ENCODE results near the gene FOXN1. TPM values are rescaled to one million over a fixed set of nuclear protein-coding genes. Genes with fewer than 3 reads are reported as not detected.

The FOXN1 gene
- total and polyA plus RNA-seq, 10 of the 15 experiments (the other 5 are each of a cell fraction or from before 2014, with no cell fraction given) = not detected

DNA sequence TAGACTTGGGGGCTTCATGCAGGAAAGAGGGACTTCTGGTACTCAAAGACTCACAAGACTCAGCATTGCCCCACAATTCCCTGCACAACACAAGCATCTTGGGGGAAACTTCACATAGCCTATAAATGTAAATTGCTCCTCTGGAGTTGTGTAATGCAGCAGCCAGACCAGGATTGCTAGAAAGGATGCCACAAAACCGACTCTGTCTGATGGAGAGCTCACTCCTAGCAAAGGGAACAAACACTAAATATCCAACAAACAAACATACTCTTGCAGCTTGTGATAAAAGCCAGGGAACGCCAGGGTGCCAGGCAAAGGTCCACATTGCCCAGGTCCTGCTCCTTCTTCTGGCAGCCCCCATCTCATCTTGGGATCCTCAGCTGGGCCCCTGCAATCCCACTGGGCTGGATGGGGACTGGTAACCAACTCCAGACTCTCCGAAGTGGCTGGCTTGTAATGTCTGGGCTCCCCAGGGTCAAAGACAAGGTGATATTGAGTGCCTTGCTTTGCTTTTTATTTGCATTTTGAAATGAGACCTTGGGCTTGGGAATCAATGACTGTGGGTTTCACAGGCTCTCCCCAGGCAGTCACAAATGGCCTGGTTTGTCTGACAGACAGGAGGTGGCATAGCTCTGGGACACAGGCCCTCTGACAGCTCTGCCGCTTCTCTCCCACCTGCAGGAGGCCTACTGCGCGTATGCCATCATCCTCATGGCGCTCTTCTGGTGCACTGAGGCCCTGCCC, 17.4 kb upstream of the FOXN1 start:
- Histone ChIP-seq H3K36me3 (ENCODE audit: control insufficient read depth in 2 of 2, insufficient read depth in 2 of 2, low read length in 1 of 2) (no peaks in the 10 kb centered on the region), H3K4me2 (ENCODE audit: control insufficient read depth, insufficient read depth) (no peak overlapping the region), H3K4me3 (no peak overlapping the region), H3K4me1 (ENCODE audit: control insufficient read depth, insufficient read depth, low read length) (peaks cover 22% of the 10 kb centered on the region), H3K9ac (ENCODE audit: control insufficient read depth, insufficient read depth, low read length) (no peak overlapping the region), H3K27ac (ENCODE audit: control insufficient read depth, insufficient read depth) (no peak overlapping the region), H3K27me3 (replicated peaks in 1 of 2; ENCODE audit: control insufficient read depth in 2 of 2, insufficient read depth in 2 of 2, low read length in 1 of 2) (no peaks in the 10 kb centered on the region), H4K20me1 (ENCODE audit: control insufficient read depth, insufficient read depth) (no peaks in the 10 kb centered on the region), H3K9me3 (replicated peaks; ENCODE audit: control insufficient read depth, insufficient read depth, low read length) (peaks cover 2% of the 10 kb centered on the region; the same call in 2 of the 3 replicates), H3K79me2 (ENCODE audit: control insufficient read depth, insufficient read depth, low read length) (no peaks in the 10 kb centered on the region), H2AFZ (ENCODE audit: control insufficient read depth, low read depth, low read length) (no peak overlapping the region)
- POLR2A ChIA-PET = no interaction called here
- no TSS peak for BruUV-seq (replicated peaks)
- DNase-seq (ENCODE audit: low read depth, low spot score) (no peak), ATAC-seq (no peak), FAIRE-seq (no peak)
- intact Hi-C loops (cut with micrococcal nuclease; ENCODE audit: unreplicated experiment) (no loop called here), in situ Hi-C loops (cut with MboI) (no loop called here)
- 62% methylated on average over 7 of the region's 7 CpGs for WGBS (ENCODE audit: insufficient coverage, insufficient replicate concordance, low lambda C conversion rate, missing lambda C conversion rate)
- SMC1A ChIA-PET (ENCODE audit: uncharacterized antibody, unreplicated experiment) = no interaction called here
- RAD21 ChIA-PET (ENCODE audit: unreplicated experiment) = interaction anchor here (1.3 kb wide), 1 partner anchor 39 kb away, joined by 3 read pairs; no protein-coding TSS in a partner anchor
- CTCF ChIA-PET = interaction anchor here (0.9 to 1.1 kb wide), 3 partner anchors 47 to 59 kb away, joined by 3 read pairs; no protein-coding TSS in a partner anchor
- TF ChIP-seq TARDBP (IDR thresholded peaks at IDR 0.05; ENCODE audit: borderline replicate concordance) (no peak), FOXM1 (IDR thresholded peaks at IDR 0.05; ENCODE audit: low read depth, low read length) (no peak), NBN (IDR thresholded peaks at IDR 0.05) (no peak), SP1 (IDR thresholded peaks at IDR 0.05; ENCODE audit: low read depth, low read length) (no peak), SMAD1 (IDR thresholded peaks at IDR 0.05; ENCODE audit: low read depth, partially characterized antibody) (no peak), MEF2A (IDR thresholded peaks at IDR 0.05; ENCODE audit: insufficient read depth, low read depth, low read length) (no peak), SUPT20H (IDR thresholded peaks at IDR 0.05; ENCODE audit: borderline replicate concordance, control insufficient read depth, low read depth, low read length) (no peak), GABPA (IDR thresholded peaks at IDR 0.05; ENCODE audit: low read depth) (no peak), POLR2AphosphoS2 (IDR thresholded peaks at IDR 0.05; ENCODE audit: low read depth, low read length) (no peak), RCOR1 (conservative IDR thresholded peaks at IDR 0.05; ENCODE audit: low read depth, low read length) (no peak), RAD51 (IDR thresholded peaks at IDR 0.05) (no peak), JUNB (IDR thresholded peaks at IDR 0.05) (no peak), BRCA1 (IDR thresholded peaks at IDR 0.05; ENCODE audit: low read depth, low read length) (no peak)
- TF ChIP-seq, protein P1, sequence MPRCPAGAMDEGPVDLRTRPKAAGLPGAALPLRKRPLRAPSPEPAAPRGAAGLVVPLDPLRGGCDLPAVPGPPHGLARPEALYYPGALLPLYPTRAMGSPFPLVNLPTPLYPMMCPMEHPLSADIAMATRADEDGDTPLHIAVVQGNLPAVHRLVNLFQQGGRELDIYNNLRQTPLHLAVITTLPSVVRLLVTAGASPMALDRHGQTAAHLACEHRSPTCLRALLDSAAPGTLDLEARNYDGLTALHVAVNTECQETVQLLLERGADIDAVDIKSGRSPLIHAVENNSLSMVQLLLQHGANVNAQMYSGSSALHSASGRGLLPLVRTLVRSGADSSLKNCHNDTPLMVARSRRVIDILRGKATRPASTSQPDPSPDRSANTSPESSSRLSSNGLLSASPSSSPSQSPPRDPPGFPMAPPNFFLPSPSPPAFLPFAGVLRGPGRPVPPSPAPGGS (IDR thresholded peaks at IDR 0.05; ENCODE audit: borderline replicate concordance, insufficient read depth, low read depth, low read length, poor library complexity, severe bottlenecking) = no peak
- TF ChIP-seq, protein P2, sequence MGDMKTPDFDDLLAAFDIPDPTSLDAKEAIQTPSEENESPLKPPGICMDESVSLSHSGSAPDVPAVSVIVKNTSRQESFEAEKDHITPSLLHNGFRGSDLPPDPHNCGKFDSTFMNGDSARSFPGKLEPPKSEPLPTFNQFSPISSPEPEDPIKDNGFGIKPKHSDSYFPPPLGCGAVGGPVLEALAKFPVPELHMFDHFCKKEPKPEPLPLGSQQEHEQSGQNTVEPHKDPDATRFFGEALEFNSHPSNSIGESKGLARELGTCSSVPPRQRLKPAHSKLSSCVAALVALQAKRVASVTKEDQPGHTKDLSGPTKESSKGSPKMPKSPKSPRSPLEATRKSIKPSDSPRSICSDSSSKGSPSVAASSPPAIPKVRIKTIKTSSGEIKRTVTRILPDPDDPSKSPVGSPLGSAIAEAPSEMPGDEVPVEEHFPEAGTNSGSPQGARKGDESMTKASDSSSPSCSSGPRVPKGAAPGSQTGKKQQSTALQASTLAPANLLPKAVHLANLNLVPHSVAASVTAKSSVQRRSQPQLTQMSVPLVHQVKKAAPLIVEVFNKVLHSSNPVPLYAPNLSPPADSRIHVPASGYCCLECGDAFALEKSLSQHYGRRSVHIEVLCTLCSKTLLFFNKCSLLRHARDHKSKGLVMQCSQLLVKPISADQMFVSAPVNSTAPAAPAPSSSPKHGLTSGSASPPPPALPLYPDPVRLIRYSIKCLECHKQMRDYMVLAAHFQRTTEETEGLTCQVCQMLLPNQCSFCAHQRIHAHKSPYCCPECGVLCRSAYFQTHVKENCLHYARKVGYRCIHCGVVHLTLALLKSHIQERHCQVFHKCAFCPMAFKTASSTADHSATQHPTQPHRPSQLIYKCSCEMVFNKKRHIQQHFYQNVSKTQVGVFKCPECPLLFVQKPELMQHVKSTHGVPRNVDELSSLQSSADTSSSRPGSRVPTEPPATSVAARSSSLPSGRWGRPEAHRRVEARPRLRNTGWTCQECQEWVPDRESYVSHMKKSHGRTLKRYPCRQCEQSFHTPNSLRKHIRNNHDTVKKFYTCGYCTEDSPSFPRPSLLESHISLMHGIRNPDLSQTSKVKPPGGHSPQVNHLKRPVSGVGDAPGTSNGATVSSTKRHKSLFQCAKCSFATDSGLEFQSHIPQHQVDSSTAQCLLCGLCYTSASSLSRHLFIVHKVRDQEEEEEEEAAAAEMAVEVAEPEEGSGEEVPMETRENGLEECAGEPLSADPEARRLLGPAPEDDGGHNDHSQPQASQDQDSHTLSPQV (IDR thresholded peaks at IDR 0.05) = no peak
- TF ChIP-seq, protein P3, sequence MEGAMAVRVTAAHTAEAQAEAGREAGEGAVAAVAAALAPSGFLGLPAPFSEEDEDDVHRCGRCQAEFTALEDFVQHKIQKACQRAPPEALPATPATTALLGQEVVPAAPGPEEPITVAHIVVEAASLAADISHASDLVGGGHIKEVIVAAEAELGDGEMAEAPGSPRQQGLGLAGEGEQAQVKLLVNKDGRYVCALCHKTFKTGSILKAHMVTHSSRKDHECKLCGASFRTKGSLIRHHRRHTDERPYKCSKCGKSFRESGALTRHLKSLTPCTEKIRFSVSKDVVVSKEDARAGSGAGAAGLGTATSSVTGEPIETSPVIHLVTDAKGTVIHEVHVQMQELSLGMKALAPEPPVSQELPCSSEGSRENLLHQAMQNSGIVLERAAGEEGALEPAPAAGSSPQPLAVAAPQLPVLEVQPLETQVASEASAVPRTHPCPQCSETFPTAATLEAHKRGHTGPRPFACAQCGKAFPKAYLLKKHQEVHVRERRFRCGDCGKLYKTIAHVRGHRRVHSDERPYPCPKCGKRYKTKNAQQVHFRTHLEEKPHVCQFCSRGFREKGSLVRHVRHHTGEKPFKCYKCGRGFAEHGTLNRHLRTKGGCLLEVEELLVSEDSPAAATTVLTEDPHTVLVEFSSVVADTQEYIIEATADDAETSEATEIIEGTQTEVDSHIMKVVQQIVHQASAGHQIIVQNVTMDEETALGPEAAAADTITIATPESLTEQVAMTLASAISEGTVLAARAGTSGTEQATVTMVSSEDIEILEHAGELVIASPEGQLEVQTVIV (IDR thresholded peaks at IDR 0.05; ENCODE audit: borderline replicate concordance, partially characterized antibody) = no peak

Measured in GM12878 (cell line).